Ishikawa (cell line): ENCODE measurements around the gene SCD5.

ENCODE experiments used
- CEBPB ChIP-seq: IDR thresholded peaks from 2 replicates; pipeline ENCODE4 v1.6.1; 2012
- CREB1 ChIP-seq: IDR thresholded peaks from 2 replicates; pipeline ENCODE4 v1.6.1; 2012; ENCODE audit warnings: low read depth
- EGR1 ChIP-seq: IDR thresholded peaks from 2 replicates; pipeline ENCODE4 v1.6.1; 2012
- EP300 ChIP-seq: IDR thresholded peaks from 2 replicates; pipeline ENCODE4 v1.6.1; 2012; ENCODE audit warnings: borderline replicate concordance
- FOXM1 ChIP-seq: IDR thresholded peaks from 2 replicates; pipeline ENCODE4 v1.6.1; 2012; ENCODE audit warnings: low read depth, borderline replicate concordance
- NFIC ChIP-seq: IDR thresholded peaks from 2 replicates; pipeline ENCODE4 v1.6.1; 2012
- RAD21 ChIP-seq: IDR thresholded peaks from 2 replicates; pipeline ENCODE4 v1.6.1; 2012; ENCODE audit warnings: low read depth
- TAF1 ChIP-seq: IDR thresholded peaks from 2 replicates; pipeline ENCODE4 v1.6.1; 2012; ENCODE audit warnings: low read depth, mild to moderate bottlenecking
- TCF12 ChIP-seq: IDR thresholded peaks from 2 replicates; pipeline ENCODE4 v1.6.1; 2012; ENCODE audit warnings: low read depth
- TEAD4 ChIP-seq: IDR thresholded peaks from 2 replicates; pipeline ENCODE4 v1.6.1; 2012
- YY1 ChIP-seq: IDR thresholded peaks from 2 replicates; pipeline ENCODE4 v1.6.1; 2012; ENCODE audit warnings: low read depth
- ZBTB7A ChIP-seq: IDR thresholded peaks from 2 replicates; pipeline ENCODE4 v1.6.1; 2012; ENCODE audit warnings: low read depth
- TF ChIP-seq, protein P1 (sequence below): IDR thresholded peaks from 2 replicates; pipeline ENCODE4 v1.6.1; 2012
- TF ChIP-seq, protein P2 (sequence below): IDR thresholded peaks from 2 replicates; pipeline ENCODE4 v1.6.1; 2012; ENCODE audit warnings: low read depth, mild to moderate bottlenecking
- TF ChIP-seq, protein P3 (sequence below): IDR thresholded peaks from 2 replicates; pipeline ENCODE4 v1.6.1; 2012

Gene SCD5

DNA sequence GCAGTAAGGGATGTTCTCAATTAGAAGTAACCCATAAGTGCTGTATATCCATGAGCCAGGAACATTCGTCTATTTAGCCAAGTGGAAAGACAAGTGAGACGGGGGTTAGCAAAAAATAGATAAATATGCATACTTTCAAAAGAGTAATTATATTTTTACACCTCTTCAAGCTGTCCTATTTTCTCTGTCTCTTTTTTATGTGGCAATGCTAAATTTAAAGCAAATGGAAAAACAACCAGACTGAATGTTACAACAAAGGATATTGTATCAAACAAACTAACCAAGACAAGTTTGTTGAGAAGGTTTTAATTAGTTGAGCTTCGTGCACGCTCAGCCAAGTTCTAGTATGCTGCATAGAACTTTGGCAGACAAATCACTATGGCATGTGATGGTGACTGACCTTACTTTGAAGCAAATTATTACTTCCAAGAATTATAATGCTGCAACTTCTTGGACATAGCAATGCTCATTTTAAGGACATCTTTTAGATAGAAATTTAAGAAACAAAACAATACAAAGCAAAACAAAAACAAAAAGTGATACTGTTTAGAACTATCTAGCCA is 175.4 kb downstream of the SCD5 start:
- no peak for TF ChIP-seq EP300
- TF ChIP-seq FOXM1, result no peak
- TF ChIP-seq EGR1, result no peak
- TF ChIP-seq TEAD4, result no peak
- TF ChIP-seq CEBPB, result no peak
- no peak for TF ChIP-seq CREB1

DNA sequence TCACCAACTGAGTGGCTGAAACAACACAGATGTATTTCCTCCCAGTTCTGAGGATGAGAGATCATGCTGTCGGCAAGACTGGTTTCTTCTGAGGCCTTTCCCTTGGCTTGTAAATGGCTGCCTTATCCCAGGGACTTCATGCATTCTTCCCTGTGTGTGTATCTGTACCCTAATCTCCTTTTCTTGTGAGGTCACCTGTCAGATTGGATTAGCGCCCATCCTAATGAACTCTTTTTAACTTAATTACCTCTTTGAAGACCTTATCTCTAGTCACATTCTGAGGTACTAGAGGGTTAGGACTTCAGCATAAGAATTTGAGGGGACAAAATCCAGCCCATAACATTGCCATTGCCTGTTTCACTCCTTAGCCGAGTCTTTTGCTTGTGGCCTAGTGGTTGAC is 177.3 kb downstream of the SCD5 start:
- TF ChIP-seq EP300 (no peak), TEAD4 (no peak), FOXM1 (no peak), RAD21 (no peak), YY1 (no peak), CREB1 (no peak), ZBTB7A (no peak), EGR1 (no peak), NFIC (no peak), TCF12 (no peak)
- TF ChIP-seq, protein P1, sequence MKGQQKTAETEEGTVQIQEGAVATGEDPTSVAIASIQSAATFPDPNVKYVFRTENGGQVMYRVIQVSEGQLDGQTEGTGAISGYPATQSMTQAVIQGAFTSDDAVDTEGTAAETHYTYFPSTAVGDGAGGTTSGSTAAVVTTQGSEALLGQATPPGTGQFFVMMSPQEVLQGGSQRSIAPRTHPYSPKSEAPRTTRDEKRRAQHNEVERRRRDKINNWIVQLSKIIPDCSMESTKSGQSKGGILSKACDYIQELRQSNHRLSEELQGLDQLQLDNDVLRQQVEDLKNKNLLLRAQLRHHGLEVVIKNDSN, result no peak
- TF ChIP-seq, protein P2, sequence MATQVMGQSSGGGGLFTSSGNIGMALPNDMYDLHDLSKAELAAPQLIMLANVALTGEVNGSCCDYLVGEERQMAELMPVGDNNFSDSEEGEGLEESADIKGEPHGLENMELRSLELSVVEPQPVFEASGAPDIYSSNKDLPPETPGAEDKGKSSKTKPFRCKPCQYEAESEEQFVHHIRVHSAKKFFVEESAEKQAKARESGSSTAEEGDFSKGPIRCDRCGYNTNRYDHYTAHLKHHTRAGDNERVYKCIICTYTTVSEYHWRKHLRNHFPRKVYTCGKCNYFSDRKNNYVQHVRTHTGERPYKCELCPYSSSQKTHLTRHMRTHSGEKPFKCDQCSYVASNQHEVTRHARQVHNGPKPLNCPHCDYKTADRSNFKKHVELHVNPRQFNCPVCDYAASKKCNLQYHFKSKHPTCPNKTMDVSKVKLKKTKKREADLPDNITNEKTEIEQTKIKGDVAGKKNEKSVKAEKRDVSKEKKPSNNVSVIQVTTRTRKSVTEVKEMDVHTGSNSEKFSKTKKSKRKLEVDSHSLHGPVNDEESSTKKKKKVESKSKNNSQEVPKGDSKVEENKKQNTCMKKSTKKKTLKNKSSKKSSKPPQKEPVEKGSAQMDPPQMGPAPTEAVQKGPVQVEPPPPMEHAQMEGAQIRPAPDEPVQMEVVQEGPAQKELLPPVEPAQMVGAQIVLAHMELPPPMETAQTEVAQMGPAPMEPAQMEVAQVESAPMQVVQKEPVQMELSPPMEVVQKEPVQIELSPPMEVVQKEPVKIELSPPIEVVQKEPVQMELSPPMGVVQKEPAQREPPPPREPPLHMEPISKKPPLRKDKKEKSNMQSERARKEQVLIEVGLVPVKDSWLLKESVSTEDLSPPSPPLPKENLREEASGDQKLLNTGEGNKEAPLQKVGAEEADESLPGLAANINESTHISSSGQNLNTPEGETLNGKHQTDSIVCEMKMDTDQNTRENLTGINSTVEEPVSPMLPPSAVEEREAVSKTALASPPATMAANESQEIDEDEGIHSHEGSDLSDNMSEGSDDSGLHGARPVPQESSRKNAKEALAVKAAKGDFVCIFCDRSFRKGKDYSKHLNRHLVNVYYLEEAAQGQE, result no peak
- TF ChIP-seq, protein P3, sequence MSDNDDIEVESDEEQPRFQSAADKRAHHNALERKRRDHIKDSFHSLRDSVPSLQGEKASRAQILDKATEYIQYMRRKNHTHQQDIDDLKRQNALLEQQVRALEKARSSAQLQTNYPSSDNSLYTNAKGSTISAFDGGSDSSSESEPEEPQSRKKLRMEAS, result no peak

DNA sequence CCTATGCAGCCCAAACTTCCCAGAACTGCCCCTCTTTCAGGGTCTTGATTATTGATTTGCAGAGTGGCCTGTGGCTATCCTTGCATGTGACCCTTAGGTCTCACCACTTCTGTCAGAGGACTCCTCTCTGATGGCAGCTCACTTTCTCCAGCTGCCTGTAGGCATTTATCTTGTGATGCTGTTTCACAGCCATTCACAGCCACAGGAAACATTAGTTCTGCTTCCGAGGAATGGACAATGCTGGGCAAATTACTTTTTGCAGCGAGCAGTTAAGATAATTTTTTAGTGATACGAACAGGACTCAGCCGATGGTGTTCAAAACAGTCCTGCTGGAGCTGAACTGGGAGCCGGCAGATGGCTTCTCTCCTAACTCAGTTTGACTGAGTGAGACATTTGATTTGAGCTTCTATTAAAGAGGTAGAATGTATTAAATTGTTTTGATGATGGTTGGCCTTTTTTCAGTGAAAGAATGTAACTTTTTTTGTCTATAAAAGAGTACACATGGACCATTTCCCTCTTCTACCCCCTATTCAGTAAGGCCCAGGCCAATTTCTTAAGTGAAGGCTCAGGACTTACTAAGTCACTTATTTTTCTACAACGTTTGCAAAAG is 178.4 kb downstream of the SCD5 start:
- TF ChIP-seq FOXM1, result no peak
- TF ChIP-seq RAD21, result no peak
- TF ChIP-seq TCF12, result no peak
- TF ChIP-seq CREB1, result no peak
- TF ChIP-seq ZBTB7A, result no peak
- TF ChIP-seq TAF1, result no peak
- TF ChIP-seq YY1, result no peak
- no peak for TF ChIP-seq EGR1
- TF ChIP-seq NFIC, result no peak

DNA sequence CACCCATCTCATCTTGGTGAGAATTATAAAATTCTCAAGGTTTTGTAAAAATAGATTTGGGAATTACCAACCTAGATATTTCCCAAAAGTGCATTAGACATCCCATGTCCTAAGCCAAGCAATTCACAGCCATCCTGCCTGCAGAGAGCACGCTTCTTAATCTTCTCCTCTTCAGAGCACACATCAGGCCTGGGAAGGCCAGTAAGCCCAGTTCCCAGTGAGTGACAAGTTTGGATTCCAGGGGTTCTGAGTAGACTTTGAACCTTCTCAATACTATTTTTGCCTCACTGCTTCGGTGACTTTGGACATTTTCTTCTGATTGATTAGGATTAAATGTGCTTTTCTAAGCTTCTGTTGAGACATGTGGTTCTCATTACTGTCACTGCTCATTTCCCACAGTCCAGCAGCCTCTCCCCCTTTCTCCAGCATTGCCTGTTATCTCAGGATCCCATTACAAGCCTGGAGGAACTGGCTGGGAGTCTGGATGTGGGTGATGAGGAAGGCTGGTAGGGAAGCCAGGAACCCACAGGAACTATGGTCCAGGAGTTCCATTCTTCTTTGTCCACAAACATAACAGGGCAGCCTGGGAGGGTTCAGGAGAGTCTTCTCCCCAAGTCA is 180.4 kb downstream of the SCD5 start:
- TF ChIP-seq EP300 (no peak), RAD21 (no peak), TEAD4 (no peak), TAF1 (no peak), NFIC (no peak), CREB1 (no peak), YY1 (no peak)
- TF ChIP-seq, protein P2, result no peak
- TF ChIP-seq, protein P1, result no peak

DNA sequence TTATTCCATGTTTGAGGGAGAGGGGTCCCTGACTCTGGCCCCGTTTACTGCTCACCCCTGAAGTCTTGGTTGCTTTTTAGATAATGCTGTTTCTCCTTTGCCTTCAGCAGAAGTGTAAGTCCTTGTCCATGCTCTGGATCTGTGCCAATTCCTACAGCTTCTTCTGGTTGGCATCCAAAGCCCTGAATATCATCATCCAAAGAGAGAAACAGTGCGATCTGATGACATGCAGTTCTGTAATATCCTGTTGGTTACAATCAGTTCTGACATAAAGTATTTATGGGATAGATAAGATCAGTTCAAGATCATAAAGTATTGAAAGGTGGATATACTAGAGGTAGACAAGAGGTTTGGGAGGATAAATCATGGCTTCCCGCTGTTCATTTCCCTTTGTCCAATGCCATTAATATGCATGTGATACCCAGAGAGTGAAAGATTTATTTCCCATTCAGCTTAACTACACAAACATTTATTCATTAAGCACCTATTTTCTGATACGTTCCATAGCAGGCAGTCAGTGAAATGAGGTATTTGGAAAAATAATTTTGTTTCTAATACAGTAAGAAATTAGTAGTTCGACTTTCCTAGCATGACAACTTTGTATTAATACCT is 183.7 kb downstream of the SCD5 start:
- no peak for TF ChIP-seq RAD21
- TF ChIP-seq, protein P1, result no peak
- no peak for TF ChIP-seq EP300
- no peak for TF ChIP-seq TCF12
- no peak for TF ChIP-seq TEAD4
